HepG2 (cell line): Measurements from ENCODE around the gene RXYLT1. TPM values are rescaled to one million over a fixed set of nuclear protein-coding genes. Genes with fewer than 3 reads are reported as not detected.

Experiments used
- ATF1 ChIP-seq: IDR thresholded peaks from 2 replicates; pipeline ENCODE4 v1.6.1; 2016; ENCODE audit warnings: mild to moderate bottlenecking, control low read depth
- FOXJ3 ChIP-seq: sonication (generic); formaldehyde crosslinking; IDR thresholded peaks from 2 replicates; pipeline ENCODE4 v1.4.0; 2020; ENCODE audit warnings: missing genetic modification reagents, mild to moderate bottlenecking, borderline replicate concordance
- GFI1 ChIP-seq: sonication (generic); formaldehyde crosslinking; IDR thresholded peaks from 2 replicates; pipeline ENCODE4 v1.5.0; 2020; ENCODE audit warnings: missing genetic modification reagents, mild to moderate bottlenecking, borderline replicate concordance
- GPN1 ChIP-seq: sonication (generic); formaldehyde crosslinking; IDR thresholded peaks from 2 replicates; pipeline ENCODE4 v1.5.1; 2020; ENCODE audit warnings: missing genetic modification reagents, borderline replicate concordance
- HDAC1 ChIP-seq: sonication (generic); formaldehyde crosslinking; IDR thresholded peaks from 2 replicates; pipeline ENCODE4 v1.5.1; 2020; ENCODE audit warnings: mild to moderate bottlenecking, missing genetic modification reagents
- HES4 ChIP-seq: sonication (generic); formaldehyde crosslinking; IDR thresholded peaks from 2 replicates; pipeline ENCODE4 v1.9.0; 2021; ENCODE audit warnings: mild to moderate bottlenecking, missing genetic modification reagents, borderline replicate concordance
- HOXA9 ChIP-seq: sonication (generic); formaldehyde crosslinking; IDR thresholded peaks from 2 replicates; pipeline ENCODE4 v1.8.1; 2022; ENCODE audit warnings: missing genetic modification reagents, mild to moderate bottlenecking, moderate library complexity, borderline replicate concordance
- KAT2B ChIP-seq: fragments of 150-350 bp; IDR thresholded peaks from 2 replicates; pipeline ENCODE4 v1.6.1; 2014; ENCODE audit warnings: low read depth, low read length, borderline replicate concordance
- KLF6 ChIP-seq: IDR thresholded peaks from 2 replicates; pipeline ENCODE4 v1.8.0; 2016; ENCODE audit warnings: missing biosample characterization, missing genetic modification reagents
- LCORL ChIP-seq, 2 experiments: fragments of 450-650 bp in 1 of 2; sonication (generic) in 1 of 2; formaldehyde crosslinking in 1 of 2; IDR thresholded peaks; 2 replicates each; pipeline versions ENCODE4 v1.5.0 to v1.6.1; 2017 to 2020; ENCODE audit warnings: antibody characterized with exemption in 1 of 2, missing genetic modification reagents in 1 of 2
- MLLT10 ChIP-seq: sonication (generic); formaldehyde crosslinking; IDR thresholded peaks from 2 replicates; pipeline ENCODE4 v1.4.0; 2020; ENCODE audit warnings: missing genetic modification reagents
- NFIC ChIP-seq: IDR thresholded peaks from 2 replicates; pipeline ENCODE4 v1.6.1; 2012; ENCODE audit warnings: mild to moderate bottlenecking, low read length, inconsistent platforms
- SIX1 ChIP-seq: sonication (generic); formaldehyde crosslinking; IDR thresholded peaks from 2 replicates; pipeline ENCODE4 v1.4.0; 2020; ENCODE audit warnings: missing genetic modification reagents, borderline replicate concordance
- SOX5 ChIP-seq: IDR thresholded peaks from 2 replicates; pipeline ENCODE4 v1.6.1; 2016; ENCODE audit warnings: borderline replicate concordance
- SP140L ChIP-seq: sonication (generic); formaldehyde crosslinking; IDR thresholded peaks from 2 replicates; pipeline ENCODE4 v1.4.0; 2020; ENCODE audit warnings: missing genetic modification reagents, borderline replicate concordance
- SPEN ChIP-seq: sonication (generic); formaldehyde crosslinking; IDR thresholded peaks from 2 replicates; pipeline ENCODE4 v1.5.1; 2020; ENCODE audit warnings: low read depth, mild to moderate bottlenecking, missing genetic modification reagents
- SYNCRIP ChIP-seq: fragments of 200-400 bp; formaldehyde crosslinking; IDR thresholded peaks from 2 replicates; pipeline ENCODE4 v1.6.1; 2018; ENCODE audit warnings: mild to moderate bottlenecking, low read depth, low read length; ENCODE audit not compliant: insufficient read depth
- TEAD3 ChIP-seq: optimal IDR thresholded peaks from 2 replicates; pipeline ENCODE3; 2016; ENCODE audit warnings: borderline replicate concordance
- TMF1 ChIP-seq: sonication (generic); formaldehyde crosslinking; IDR thresholded peaks from 2 replicates; pipeline ENCODE4 v1.8.1; 2022; ENCODE audit warnings: low read depth, missing genetic modification reagents
- ZC3H13 ChIP-seq: sonication (generic); formaldehyde crosslinking; IDR thresholded peaks from 2 replicates; pipeline ENCODE4 v1.8.1; 2023; ENCODE audit warnings: mild to moderate bottlenecking, missing genetic modification reagents, moderate library complexity
- ZNF367 ChIP-seq: sonication (generic); formaldehyde crosslinking; IDR thresholded peaks from 2 replicates; pipeline ENCODE4 v1.4.0; 2020; ENCODE audit warnings: missing genetic modification reagents, borderline replicate concordance
- ZNF501 ChIP-seq: sonication (generic); formaldehyde crosslinking; IDR thresholded peaks from 2 replicates; pipeline ENCODE4 v1.5.1; 2020; ENCODE audit warnings: mild to moderate bottlenecking, moderate library complexity, missing genetic modification reagents
- ZNF549 ChIP-seq: sonication (generic); formaldehyde crosslinking; IDR thresholded peaks from 2 replicates; pipeline ENCODE4 v1.5.0; 2020; ENCODE audit warnings: missing genetic modification reagents
- ZNF776 ChIP-seq: sonication (generic); formaldehyde crosslinking; IDR thresholded peaks from 2 replicates; pipeline ENCODE4 v1.4.0; 2020; ENCODE audit warnings: mild to moderate bottlenecking, missing genetic modification reagents
- ZSCAN21 ChIP-seq: sonication (generic); formaldehyde crosslinking; IDR thresholded peaks from 2 replicates; pipeline ENCODE4 v1.8.0; 2022; ENCODE audit warnings: mild to moderate bottlenecking, missing genetic modification reagents, moderate library complexity, borderline replicate concordance
- ZZZ3 ChIP-seq: sonication (generic); formaldehyde crosslinking; IDR thresholded peaks from 2 replicates; pipeline ENCODE4 v1.4.0; 2020; ENCODE audit warnings: missing genetic modification reagents, mild to moderate bottlenecking, borderline replicate concordance
- polyA plus RNA-seq, 8 experiments: library from polyadenylated mRNA; depleted of rRNA in 3 of 8; stranded (reverse) in 7 of 8; unstranded in 1 of 8; fragments of >200 nt; fragmentation: Illumina TruSeq in 4 of 8; extraction: Trizol in 4 of 8; gene quantifications; 2 replicates each; pipeline versions ENCODE4 v1.2.1 to v1.2.3, GENCODE V29; 2011 to 2016; ENCODE audit warnings: low read depth in 4 of 8, missing spikeins in 1 of 8, mixed read lengths in 1 of 8; ENCODE audit not compliant: insufficient read depth in 1 of 8
- total RNA-seq, 5 experiments: library from RNA; depleted of rRNA; stranded (reverse); fragments of >200 nt; fragmentation: Illumina TruSeq; extraction: Trizol; gene quantifications; 2 replicates each; pipeline ENCODE4 v1.2.3, GENCODE V29; 2016; ENCODE audit warnings: low read depth in 1 of 5
- TF ChIP-seq, protein P1 (sequence below): sonication (generic); formaldehyde crosslinking; IDR thresholded peaks from 2 replicates; pipeline ENCODE4 v1.4.0; 2020; ENCODE audit warnings: missing genetic modification reagents
- TF ChIP-seq, protein P2 (sequence below): sonication (generic); formaldehyde crosslinking; IDR thresholded peaks from 2 replicates; pipeline ENCODE4 v1.8.1; 2023; ENCODE audit warnings: missing genetic modification reagents, inconsistent platforms, borderline replicate concordance

RXYLT1 gene
- total and polyA plus RNA-seq, 2 of the 13 experiments (the other 11 are each of a cell fraction or from before 2014, with no cell fraction given), result 8.3 to 15.5 TPM

DNA sequence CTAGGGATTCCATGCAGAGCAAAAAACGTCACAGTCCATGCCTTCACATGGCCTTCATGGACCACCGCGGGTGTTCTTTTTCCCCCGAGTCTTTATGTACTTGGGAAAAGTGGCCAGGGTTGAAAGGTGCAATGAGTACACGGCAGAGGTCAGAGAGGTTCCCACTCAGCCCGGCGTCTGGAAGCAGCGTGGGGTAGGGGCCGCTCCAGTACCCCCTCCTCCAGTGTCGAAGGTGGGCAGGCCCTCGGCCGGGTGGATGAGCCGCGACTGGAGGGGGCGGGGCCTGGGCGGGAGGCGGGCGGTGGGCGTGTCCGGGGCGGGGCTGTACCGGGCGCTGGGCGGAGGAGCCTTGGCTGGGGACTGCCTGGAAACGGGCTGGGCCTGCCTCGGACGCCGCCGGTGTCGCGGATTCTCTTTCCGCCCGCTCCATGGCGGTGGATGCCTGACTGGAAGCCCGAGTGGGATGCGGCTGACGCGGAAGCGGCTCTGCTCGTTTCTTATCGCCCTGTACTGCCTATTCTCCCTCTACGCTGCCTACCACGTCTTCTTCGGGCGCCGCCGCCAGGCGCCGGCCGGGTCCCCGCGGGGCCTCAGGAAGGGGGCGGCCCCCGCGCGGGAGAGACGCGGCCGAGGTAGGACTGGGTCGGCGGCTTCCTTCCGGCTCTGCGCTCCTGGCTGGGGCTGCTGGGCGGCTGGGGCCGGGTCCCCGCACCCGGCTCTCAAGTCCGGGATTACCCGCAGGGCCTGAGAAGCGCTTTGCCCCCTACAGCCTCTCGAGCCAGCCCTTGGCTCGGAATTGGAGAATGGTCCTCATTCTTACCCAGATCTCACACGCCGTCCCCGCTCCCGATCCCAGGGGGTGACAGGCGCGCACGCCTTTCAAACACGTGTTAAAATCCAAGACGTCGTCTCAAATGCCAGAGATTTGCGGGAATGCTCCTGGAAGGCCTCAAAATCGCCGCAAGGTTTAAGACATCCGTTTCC lies at the start of gene RXYLT1 (continued):
- TF ChIP-seq SOX5 (CRISPR knock-in tag) (no peak), SP140L (CRISPR knock-in tag) (no peak; the same call in 1 of the 2 replicates), GPN1 (CRISPR knock-in tag) (no peak), KAT2B (no peak), HES4 (CRISPR knock-in tag) (no peak; the same call in 1 of the 2 replicates), GFI1 (peak; percentile 52; the same call in 1 of the 2 replicates), HOXA9 (CRISPR knock-in tag) (no peak; the same call in 1 of the 2 replicates), NFIC (no peak), ZZZ3 (no peak), ATF1 (CRISPR knock-in tag) (no peak), SPEN (CRISPR knock-in tag) (peak; percentile 40; the same call in 1 of the 2 replicates), ZNF367 (no peak), ZNF501 (CRISPR knock-in tag) (peak; percentile 77; the same call in 1 of the 2 replicates), ZC3H13 (CRISPR knock-in tag) (no peak), KLF6 (CRISPR knock-in tag) (no peak), FOXJ3 (CRISPR knock-in tag) (no peak), TEAD3 (CRISPR knock-in tag) (no peak), MLLT10 (CRISPR knock-in tag) (no peak), ZSCAN21 (CRISPR knock-in tag) (0 out of 2 replicates have a peak, but pooled peaks have one; percentile 28), SYNCRIP (no peak), ZNF776 (CRISPR knock-in tag) (no peak), HDAC1 (peak; percentile 70), ZNF549 (CRISPR knock-in tag) (no peak), TMF1 (no peak), SIX1 (CRISPR knock-in tag) (no peak), LCORL (IDR thresholded peaks at IDR 0.05) (no peak), LCORL (CRISPR knock-in tag; IDR thresholded peaks at IDR 0.05) (peak; percentile 37; the same call in 1 of the 2 replicates)
- TF ChIP-seq, protein P1, sequence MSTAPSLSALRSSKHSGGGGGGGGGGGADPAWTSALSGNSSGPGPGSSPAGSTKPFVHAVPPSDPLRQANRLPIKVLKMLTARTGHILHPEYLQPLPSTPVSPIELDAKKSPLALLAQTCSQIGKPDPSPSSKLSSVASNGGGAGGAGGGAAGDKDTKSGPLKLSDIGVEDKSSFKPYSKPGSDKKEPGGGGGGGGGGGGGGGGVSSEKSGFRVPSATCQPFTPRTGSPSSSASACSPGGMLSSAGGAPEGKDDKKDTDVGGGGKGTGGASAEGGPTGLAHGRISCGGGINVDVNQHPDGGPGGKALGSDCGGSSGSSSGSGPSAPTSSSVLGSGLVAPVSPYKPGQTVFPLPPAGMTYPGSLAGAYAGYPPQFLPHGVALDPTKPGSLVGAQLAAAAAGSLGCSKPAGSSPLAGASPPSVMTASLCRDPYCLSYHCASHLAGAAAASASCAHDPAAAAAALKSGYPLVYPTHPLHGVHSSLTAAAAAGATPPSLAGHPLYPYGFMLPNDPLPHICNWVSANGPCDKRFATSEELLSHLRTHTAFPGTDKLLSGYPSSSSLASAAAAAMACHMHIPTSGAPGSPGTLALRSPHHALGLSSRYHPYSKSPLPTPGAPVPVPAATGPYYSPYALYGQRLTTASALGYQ (CRISPR knock-in tag), result no peak
- TF ChIP-seq, protein P2, sequence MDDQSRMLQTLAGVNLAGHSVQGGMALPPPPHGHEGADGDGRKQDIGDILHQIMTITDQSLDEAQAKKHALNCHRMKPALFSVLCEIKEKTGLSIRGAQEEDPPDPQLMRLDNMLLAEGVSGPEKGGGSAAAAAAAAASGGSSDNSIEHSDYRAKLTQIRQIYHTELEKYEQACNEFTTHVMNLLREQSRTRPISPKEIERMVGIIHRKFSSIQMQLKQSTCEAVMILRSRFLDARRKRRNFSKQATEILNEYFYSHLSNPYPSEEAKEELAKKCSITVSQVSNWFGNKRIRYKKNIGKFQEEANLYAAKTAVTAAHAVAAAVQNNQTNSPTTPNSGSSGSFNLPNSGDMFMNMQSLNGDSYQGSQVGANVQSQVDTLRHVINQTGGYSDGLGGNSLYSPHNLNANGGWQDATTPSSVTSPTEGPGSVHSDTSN (CRISPR knock-in tag), result no peak
